CD4-positive, alpha-beta T cell treated with Interleukin-6 for 4 hours (primary cell): ENCODE data around the gene SPNS2.

ENCODE experiments used
- DNase-seq: peaks from one replicate; pipeline ENCODE4 v3.0.0-alpha.2; 2020; ENCODE audit warnings: mixed read lengths

Gene SPNS2, protein sequence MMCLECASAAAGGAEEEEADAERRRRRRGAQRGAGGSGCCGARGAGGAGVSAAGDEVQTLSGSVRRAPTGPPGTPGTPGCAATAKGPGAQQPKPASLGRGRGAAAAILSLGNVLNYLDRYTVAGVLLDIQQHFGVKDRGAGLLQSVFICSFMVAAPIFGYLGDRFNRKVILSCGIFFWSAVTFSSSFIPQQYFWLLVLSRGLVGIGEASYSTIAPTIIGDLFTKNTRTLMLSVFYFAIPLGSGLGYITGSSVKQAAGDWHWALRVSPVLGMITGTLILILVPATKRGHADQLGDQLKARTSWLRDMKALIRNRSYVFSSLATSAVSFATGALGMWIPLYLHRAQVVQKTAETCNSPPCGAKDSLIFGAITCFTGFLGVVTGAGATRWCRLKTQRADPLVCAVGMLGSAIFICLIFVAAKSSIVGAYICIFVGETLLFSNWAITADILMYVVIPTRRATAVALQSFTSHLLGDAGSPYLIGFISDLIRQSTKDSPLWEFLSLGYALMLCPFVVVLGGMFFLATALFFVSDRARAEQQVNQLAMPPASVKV

DNA sequence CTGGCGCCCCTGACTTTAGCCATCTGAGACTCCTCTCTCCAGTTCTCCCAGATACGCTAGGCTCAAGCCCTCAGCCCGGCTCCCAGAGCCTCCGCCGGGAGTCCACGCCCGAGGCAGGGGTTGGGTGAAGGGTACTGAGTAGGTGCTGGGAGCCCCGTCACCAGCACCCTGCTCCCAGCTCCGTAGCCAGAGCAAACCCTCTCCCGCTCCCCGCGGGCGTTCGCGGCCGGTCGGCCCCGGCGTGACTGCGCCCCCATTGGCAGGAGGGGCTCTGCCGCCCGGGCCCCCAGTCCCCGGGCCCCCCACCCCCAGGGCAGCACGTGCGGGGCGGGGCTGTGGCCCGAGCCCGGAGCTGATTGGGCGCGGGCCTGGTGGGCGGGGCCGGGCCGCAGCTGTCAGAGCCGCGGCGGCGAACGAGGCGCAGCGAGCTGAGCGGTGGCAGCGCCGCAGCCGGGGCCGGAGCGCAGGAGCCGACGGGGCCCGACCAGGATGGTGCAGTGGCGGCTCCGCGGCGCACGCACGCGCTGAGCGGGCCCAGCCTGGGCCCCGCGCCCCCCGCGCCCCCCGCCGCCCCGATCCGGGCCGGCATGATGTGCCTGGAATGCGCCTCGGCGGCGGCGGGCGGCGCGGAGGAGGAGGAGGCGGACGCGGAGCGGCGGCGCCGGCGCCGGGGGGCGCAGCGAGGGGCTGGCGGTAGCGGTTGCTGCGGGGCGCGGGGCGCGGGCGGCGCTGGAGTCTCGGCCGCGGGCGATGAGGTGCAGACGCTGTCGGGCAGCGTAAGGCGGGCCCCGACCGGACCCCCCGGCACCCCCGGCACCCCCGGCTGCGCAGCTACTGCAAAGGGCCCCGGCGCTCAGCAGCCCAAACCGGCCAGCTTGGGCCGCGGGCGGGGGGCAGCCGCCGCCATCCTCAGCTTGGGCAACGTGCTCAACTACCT, at the start of gene SPNS2:
Gene SPNS2 (plus strand): TSS at position 421 of the 937 bp plus-strand sequence. CDS start 167 bp downstream, at position 588.
- peak; percentile 73 for DNase-seq

- DNase-seq, result no peak
Measured at GRCh38 chr17:4449736-4450135, 48.9 kb upstream of the SPNS2 start.

GRCh38 chr17:4450710-4451316, 47.9 kb upstream of the SPNS2 start:
- DNase-seq, result no peak

DNA sequence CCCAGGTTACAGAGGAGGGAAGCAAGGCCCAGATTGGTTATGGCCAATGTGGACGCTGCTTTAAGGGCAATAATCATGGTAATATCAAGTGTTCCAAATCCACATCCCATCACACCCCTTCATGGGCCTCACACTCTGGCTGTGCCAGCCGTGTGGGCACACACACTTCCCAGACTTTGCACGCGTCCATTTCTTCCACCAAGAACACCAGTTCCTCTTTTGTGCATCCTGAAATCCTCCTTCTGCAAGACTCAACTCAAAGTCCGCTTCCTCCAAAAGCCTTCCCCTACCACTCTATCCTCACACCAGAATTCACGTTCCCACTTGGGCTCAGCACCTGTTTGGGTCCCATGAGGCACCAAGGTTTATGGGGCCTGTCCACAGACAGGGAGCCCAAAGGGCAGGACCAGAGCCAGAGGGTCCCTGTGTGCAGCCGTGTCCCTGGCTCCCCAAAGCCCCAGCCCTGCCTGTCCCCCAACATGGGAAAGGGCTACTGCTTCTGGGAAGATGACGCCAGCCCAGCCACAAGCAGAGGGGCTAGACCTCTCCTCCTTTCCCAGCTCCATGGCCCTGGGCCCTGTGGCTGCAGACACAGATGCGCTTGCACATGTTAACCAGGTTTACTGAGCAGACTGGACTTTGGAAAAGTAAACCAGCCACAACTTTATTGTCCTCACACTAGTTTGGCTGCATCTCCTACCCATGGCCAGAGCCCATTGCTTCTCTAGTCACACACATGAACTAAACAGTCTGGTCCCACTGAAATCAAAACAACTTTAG, 44.7 kb upstream of the SPNS2 start:
- DNase-seq, result no peak

GRCh38 chr17:4460661-4461060, 38.0 kb upstream of the SPNS2 start:
- DNase-seq, result no peak

- no peak for DNase-seq
Measured at GRCh38 chr17:4463818-4464476, 34.7 kb upstream of the SPNS2 start.

DNA sequence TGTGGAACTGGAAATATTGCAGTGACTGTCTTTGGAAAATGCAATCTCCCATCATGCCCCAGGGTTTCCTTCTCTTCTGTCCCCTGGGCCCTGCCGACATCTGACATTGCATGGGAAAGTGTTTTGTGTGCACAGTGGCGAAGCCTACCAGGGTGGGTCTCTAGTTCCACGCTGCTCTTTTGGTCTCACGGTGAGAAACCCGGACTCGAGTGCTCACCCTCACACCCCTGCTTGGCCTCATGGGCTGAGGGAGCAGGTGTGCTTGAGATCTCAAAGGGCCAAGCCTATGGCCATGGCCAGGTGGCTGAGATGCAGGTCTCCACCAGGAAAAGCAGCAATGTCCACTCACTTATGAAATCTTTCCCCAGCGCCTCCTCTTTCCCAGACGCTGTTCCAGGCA, 32.9 kb upstream of the SPNS2 start:
- DNase-seq, result no peak

GRCh38 chr17:4467287-4467686, 31.4 kb upstream of the SPNS2 start:
- no peak for DNase-seq

DNA sequence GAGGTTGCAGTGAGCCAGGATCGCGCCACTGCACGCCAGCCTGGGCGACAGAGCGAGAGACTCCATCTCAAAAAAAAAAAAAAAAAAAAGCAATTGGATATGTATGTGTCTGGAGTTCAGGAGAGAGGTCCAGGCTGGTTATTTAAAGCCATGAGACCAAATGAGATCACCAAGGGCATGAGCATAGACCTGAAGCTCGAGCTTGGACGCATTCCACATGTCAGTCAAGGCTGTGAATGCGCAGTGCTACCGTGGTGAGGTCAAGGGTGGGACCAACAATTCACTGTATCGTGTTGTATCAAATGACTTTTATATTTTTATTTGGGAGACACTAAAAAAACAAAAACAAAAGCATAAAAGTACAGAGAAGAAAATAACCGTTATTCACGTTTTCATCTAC, 29.1 kb upstream of the SPNS2 start:
- DNase-seq, result no peak

GRCh38 chr17:4472286-4472685, 26.4 kb upstream of the SPNS2 start:
- no peak for DNase-seq

- no peak for DNase-seq
Measured at GRCh38 chr17:4474093-4474492, 24.6 kb upstream of the SPNS2 start.

DNA sequence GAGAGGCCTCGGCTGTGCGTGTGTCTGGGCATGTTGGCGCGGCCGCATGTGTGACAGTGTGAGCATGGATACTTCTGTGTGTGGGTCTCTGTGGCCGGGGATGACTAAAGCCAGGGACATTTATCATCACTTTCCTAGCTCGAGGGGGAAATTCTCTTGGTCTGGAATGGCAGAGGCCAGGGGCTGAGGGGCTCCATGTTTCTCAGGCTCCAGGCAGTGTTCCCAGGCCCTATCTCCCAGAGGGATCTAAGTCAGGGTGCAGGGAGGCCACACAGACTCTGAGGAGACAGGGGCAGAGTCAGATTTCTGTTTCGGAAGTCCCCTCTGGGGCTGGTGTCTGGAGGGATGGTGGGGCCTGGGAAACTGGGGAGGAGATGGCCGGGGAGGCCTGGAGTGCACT, 23.7 kb upstream of the SPNS2 start:
- no peak for DNase-seq

- DNase-seq, result no peak
Measured at GRCh38 chr17:4475463-4475862, 23.2 kb upstream of the SPNS2 start.

GRCh38 chr17:4476017-4476416, 22.7 kb upstream of the SPNS2 start:
- no peak for DNase-seq

- DNase-seq, result no peak
Measured at GRCh38 chr17:4476511-4477070, 22.1 kb upstream of the SPNS2 start.

DNA sequence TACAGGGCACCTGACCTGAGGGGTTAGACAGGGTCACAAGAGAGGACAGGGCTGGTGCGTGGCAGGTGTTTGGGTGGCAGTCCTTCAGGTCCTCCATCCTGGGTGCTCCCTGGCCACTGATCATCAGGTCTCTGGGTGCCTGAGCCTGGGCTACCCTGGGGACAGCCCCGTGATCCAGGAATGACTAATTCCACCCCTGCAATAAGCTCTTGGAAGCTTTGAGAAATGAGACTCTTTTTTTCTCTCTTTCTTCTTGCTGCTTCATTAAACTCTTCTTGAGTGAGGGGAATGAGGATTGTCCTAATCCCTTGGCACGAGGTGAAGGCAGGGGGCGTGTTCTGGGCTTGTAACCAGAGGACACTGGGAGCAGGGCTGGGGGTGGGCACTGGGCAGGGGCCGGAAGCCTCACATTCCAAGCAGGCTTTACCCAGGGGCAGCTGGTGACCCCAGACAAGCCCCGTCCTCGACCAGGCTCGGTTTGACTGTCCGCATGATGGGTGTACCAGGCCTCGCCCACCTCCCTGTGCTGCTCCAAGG, 21.4 kb upstream of the SPNS2 start:
- DNase-seq, result no peak

GRCh38 chr17:4478318-4478830, 20.3 kb upstream of the SPNS2 start:
- no peak for DNase-seq

DNA sequence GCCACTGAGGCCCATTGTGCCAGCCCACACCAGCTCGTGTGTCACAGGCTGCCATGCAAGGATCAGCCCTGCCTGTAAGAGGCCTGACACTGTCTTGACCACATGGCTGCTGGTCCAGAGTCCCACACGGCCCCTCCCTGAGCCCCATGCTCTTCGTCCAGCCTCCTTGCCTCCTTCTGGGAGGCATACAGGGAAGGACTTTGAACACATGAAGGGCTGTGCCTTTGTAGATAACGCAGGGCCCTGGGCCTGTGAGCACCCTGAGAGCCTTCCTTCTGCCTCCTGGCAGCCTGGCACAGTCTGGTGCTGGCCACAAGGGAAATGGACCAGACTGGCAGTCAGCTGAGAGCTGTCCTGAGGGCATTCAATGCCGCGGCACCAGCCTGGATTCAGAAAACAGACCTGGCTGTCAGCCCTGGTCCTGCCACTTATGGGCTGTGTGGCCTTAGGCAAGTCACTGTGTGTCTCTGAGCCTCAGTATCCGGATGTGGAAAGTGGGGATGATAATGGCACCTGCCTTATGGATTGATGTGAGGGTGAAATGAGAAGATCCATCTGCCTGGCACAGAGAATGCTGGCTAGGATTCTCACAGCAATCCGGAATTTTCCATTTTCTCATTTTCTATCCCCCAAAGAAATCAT, 19.2 kb upstream of the SPNS2 start:
- DNase-seq, result no peak

GRCh38 chr17:4479982-4480751, 18.5 kb upstream of the SPNS2 start:
- no peak for DNase-seq
